ENCODE measurements around the gene HSPB2.

- TF ChIP-seq POLR2AphosphoS5 (IDR thresholded peaks at IDR 0.05; ENCODE audit: low read length) = no peak
- no peak for TF ChIP-seq POLR2A (IDR thresholded peaks at IDR 0.05; ENCODE audit: low read depth, low read length)
- no peak for TF ChIP-seq MTA2 (IDR thresholded peaks at IDR 0.05; ENCODE audit: low read depth)
- TF ChIP-seq ZNF274 (IDR thresholded peaks at IDR 0.05; ENCODE audit: insufficient read depth, insufficient read length) = no peak
- no peak for TF ChIP-seq CTCF (IDR thresholded peaks at IDR 0.05 in 2 of 3, conservative IDR thresholded peaks at IDR 0.05 in 1 of 3; ENCODE audit: control insufficient read depth in 2 of 3, extremely low read depth in 1 of 3, insufficient read depth in 1 of 3, low read depth in 3 of 3, low read length in 3 of 3)
- no peak for TF ChIP-seq MAX (IDR thresholded peaks at IDR 0.05; ENCODE audit: low read depth, low read length)
- no peak for TF ChIP-seq REST (IDR thresholded peaks at IDR 0.05; ENCODE audit: low read depth, low read length)
- no peak for TF ChIP-seq ETV6 (conservative IDR thresholded peaks at IDR 0.05 in 1 of 2, IDR thresholded peaks at IDR 0.05 in 1 of 2; ENCODE audit: borderline replicate concordance in 1 of 2, low read depth in 1 of 2)
Measured at GRCh38 chr11:111886032-111886431, 26.5 kb upstream of the HSPB2 start.
